ENCODE results near the gene IL18BP. TPM values are rescaled to one million over a fixed set of nuclear protein-coding genes. Genes with fewer than 3 reads are reported as not detected.

IL18BP gene
- polyA plus RNA-seq, 1 donor = 10.7 TPM

- no peaks in the 10 kb centered on the region for H3K9me3 ChIP-seq (ENCODE audit: control insufficient read depth, low read depth, low read length)
- H3K27ac ChIP-seq (ENCODE audit: low read length) = peak overlapping the region; percentile 99
- no peaks in the 10 kb centered on the region for H3K36me3 ChIP-seq (ENCODE audit: control insufficient read depth, insufficient read depth, low read length)
- WGBS (ENCODE audit: insufficient coverage, low lambda C conversion rate) = 25% methylated on average over 2 of the region's 5 CpGs
- no peaks in the 10 kb centered on the region for H3K27me3 ChIP-seq (ENCODE audit: control insufficient read depth, insufficient read depth, low read length)
- DNase-seq = peak in 1 of 2 donors; percentile 54
- H3K4me3 ChIP-seq (ENCODE audit: low read length) = peak overlapping the region; percentile 71
- H3K4me1 ChIP-seq (ENCODE audit: control insufficient read depth, insufficient read depth, low read length) = peaks cover 32% of the 10 kb centered on the region
Observed at GRCh38 chr11:72042064-72042745, 43.5 kb downstream of the IL18BP start.

GRCh38 chr11:72045849-72046248 lies 47.1 kb downstream of the IL18BP start:
- WGBS (ENCODE audit: insufficient coverage, low lambda C conversion rate) = no CpG with 5 or more reads among the region's 5 CpGs
- Histone ChIP-seq H3K9me3 (ENCODE audit: control insufficient read depth, low read depth, low read length) (no peaks in the 10 kb centered on the region), H3K4me1 (ENCODE audit: control insufficient read depth, insufficient read depth, low read length) (peaks cover 18% of the 10 kb centered on the region), H3K27me3 (ENCODE audit: control insufficient read depth, insufficient read depth, low read length) (no peaks in the 10 kb centered on the region), H3K27ac (ENCODE audit: low read length) (no peak overlapping the region), H3K36me3 (ENCODE audit: control insufficient read depth, insufficient read depth, low read length) (no peaks in the 10 kb centered on the region), H3K4me3 (ENCODE audit: low read length) (no peak overlapping the region)
- no peak for DNase-seq

- Histone ChIP-seq H3K4me3 (ENCODE audit: low read length) (no peak overlapping the region), H3K27me3 (ENCODE audit: control insufficient read depth, insufficient read depth, low read length) (no peaks in the 10 kb centered on the region), H3K27ac (ENCODE audit: low read length) (peak overlapping the region; percentile 21), H3K9me3 (ENCODE audit: control insufficient read depth, low read depth, low read length) (no peaks in the 10 kb centered on the region), H3K4me1 (ENCODE audit: control insufficient read depth, insufficient read depth, low read length) (peaks cover 5% of the 10 kb centered on the region), H3K36me3 (ENCODE audit: control insufficient read depth, insufficient read depth, low read length) (no peaks in the 10 kb centered on the region)
- WGBS (ENCODE audit: insufficient coverage, low lambda C conversion rate) = no CpG with 5 or more reads among the region's 3 CpGs
- DNase-seq = peak in 1 of 2 donors; percentile 24
Observed at GRCh38 chr11:72048766-72049460, 50.2 kb downstream of the IL18BP start.

Other genes starting within 250 kb of the IL18BP start
- not detected for gene DEFB108B, start 165.7 kb upstream of the IL18BP start, polyA plus RNA-seq
- gene DEFB131B, start 120.5 kb upstream of the IL18BP start, polyA plus RNA-seq = not detected
- 5.1 TPM for gene XNDC1N, start 70.3 kb upstream of the IL18BP start, polyA plus RNA-seq
- gene RNF121, start 69.9 kb upstream of the IL18BP start, polyA plus RNA-seq = 42.9 TPM
- gene NUMA1, start 81.6 kb downstream of the IL18BP start, polyA plus RNA-seq = 257 TPM
- 10.9 TPM for gene LRRC51, start 81.9 kb downstream of the IL18BP start, polyA plus RNA-seq
- gene LAMTOR1, start 104.4 kb downstream of the IL18BP start, polyA plus RNA-seq = 114 TPM
- gene TOMT, start 107.0 kb downstream of the IL18BP start, polyA plus RNA-seq = not detected
- 34.5 TPM for gene ANAPC15, start 113.8 kb downstream of the IL18BP start, polyA plus RNA-seq
- gene FOLR3, start 136.8 kb downstream of the IL18BP start, polyA plus RNA-seq = 0.36 TPM
- 1.9 TPM for gene FOLR1, start 193.2 kb downstream of the IL18BP start, polyA plus RNA-seq
- 15.0 TPM for gene FOLR2, start 217.9 kb downstream of the IL18BP start, polyA plus RNA-seq
- gene INPPL1, start 225.9 kb downstream of the IL18BP start, polyA plus RNA-seq = 84.5 TPM
- 8.3 TPM for gene PHOX2A, start 245.3 kb downstream of the IL18BP start, polyA plus RNA-seq